ENCODE data around the gene CACNG8.

DNA sequence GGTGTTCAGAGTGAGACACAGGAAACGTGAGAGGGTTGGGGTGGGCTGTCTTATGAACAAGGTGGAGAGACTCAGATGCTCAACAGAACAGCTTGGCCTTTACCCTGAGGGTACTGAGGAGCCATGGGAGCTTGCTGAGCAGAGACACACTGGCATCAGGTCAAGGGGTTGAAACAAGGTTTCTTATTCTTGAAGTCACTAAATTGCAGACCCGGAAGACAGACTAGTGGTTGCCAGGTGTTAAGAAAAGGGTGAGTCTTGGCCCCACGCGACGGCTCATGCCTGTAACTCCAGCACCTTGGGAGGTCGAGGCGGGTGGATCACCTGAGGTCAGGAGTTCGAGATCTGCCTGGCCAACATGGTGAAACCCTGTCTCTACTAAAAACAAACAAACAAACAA, 51.1 kb downstream of the CACNG8 start:
- no peak for TF ChIP-seq EP300 (IDR thresholded peaks at IDR 0.05; ENCODE audit: borderline replicate concordance in 1 of 2, low read depth in 1 of 2, low read length in 1 of 2)
- TF ChIP-seq, protein P1, sequence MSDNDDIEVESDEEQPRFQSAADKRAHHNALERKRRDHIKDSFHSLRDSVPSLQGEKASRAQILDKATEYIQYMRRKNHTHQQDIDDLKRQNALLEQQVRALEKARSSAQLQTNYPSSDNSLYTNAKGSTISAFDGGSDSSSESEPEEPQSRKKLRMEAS (IDR thresholded peaks at IDR 0.05; ENCODE audit: low read depth) = no peak
- no peak for TF ChIP-seq RAD21 (IDR thresholded peaks at IDR 0.05; ENCODE audit: low read length)
- TF ChIP-seq, protein P2, sequence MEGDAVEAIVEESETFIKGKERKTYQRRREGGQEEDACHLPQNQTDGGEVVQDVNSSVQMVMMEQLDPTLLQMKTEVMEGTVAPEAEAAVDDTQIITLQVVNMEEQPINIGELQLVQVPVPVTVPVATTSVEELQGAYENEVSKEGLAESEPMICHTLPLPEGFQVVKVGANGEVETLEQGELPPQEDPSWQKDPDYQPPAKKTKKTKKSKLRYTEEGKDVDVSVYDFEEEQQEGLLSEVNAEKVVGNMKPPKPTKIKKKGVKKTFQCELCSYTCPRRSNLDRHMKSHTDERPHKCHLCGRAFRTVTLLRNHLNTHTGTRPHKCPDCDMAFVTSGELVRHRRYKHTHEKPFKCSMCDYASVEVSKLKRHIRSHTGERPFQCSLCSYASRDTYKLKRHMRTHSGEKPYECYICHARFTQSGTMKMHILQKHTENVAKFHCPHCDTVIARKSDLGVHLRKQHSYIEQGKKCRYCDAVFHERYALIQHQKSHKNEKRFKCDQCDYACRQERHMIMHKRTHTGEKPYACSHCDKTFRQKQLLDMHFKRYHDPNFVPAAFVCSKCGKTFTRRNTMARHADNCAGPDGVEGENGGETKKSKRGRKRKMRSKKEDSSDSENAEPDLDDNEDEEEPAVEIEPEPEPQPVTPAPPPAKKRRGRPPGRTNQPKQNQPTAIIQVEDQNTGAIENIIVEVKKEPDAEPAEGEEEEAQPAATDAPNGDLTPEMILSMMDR (IDR thresholded peaks at IDR 0.05) = no peak
- TF ChIP-seq SMC3 (IDR thresholded peaks at IDR 0.05; ENCODE audit: low read depth, low read length) = no peak
- no peak for TF ChIP-seq GABPA (IDR thresholded peaks at IDR 0.05; ENCODE audit: low read depth)
- no peak for TF ChIP-seq TAF1 (IDR thresholded peaks at IDR 0.05; ENCODE audit: borderline replicate concordance, low read depth, low read length)

Measured in SK-N-SH (cell line).